HL-60 (cell line): ENCODE measurements around the gene NTMT2.

Experiments
- DNase-seq, 2 experiments: peaks; one replicate each; pipeline ENCODE4 v3.0.0-alpha.2; 2010 to 2020; ENCODE audit warnings: low read depth in 1 of 2, low spot score in 1 of 2
- H3K27ac ChIP-seq: fragments of 250-450 bp; sonication (Bioruptor Pico); replicated peaks from 2 replicates; pipeline ENCODE4 v1.5.1; 2020; ENCODE audit warnings: mild to moderate bottlenecking, moderate library complexity
- H3K27me3 ChIP-seq: fragments of 250-450 bp; sonication (Bioruptor Pico); 2 replicates; pipeline ENCODE4 v1.5.1; 2021; ENCODE audit warnings: mild to moderate bottlenecking, moderate library complexity; ENCODE audit not compliant: insufficient read depth, poor library complexity, severe bottlenecking
- H3K4me3 ChIP-seq: replicated peaks from 2 replicates; pipeline ENCODE4 v1.5.1; 2011; ENCODE audit warnings: mild to moderate bottlenecking, control low read depth, low read length; ENCODE audit not compliant: insufficient read depth
- CTCF ChIP-seq: IDR thresholded peaks from one replicate; pipeline ENCODE4 v1.5.1; 2011; ENCODE audit warnings: low read length, control low read depth, inconsistent platforms; ENCODE audit not compliant: insufficient read depth
- GABPA ChIP-seq: IDR thresholded peaks from 2 replicates; pipeline ENCODE4 v1.6.1; 2012; ENCODE audit warnings: low read depth
- POLR2AphosphoS5 ChIP-seq: IDR thresholded peaks from 2 replicates; pipeline ENCODE4 v1.6.1; 2012; ENCODE audit warnings: low read depth
- REST ChIP-seq: IDR thresholded peaks from 2 replicates; pipeline ENCODE4 v1.6.1; 2012; ENCODE audit warnings: low read depth; ENCODE audit not compliant: insufficient replicate concordance
- SPI1 ChIP-seq: IDR thresholded peaks from 2 replicates; pipeline ENCODE4 v1.6.1; 2012; ENCODE audit warnings: low read depth, mild to moderate bottlenecking, borderline replicate concordance

Gene NTMT2

GRCh38 chr1:170125269-170125668 lies 20.5 kb upstream of the NTMT2 start:
- H3K27me3 ChIP-seq = no peaks in the 10 kb centered on the region
- H3K4me3 ChIP-seq = no peak overlapping the region
- TF ChIP-seq REST = no peak
- no peak for TF ChIP-seq SPI1
- TF ChIP-seq GABPA = no peak
- no peak for TF ChIP-seq POLR2AphosphoS5
- no peak for TF ChIP-seq CTCF
- DNase-seq = no peak
- no peak overlapping the region for H3K27ac ChIP-seq

- DNase-seq = no peak
Measured at GRCh38 chr1:170126696-170127095, 19.1 kb upstream of the NTMT2 start.

GRCh38 chr1:170131450-170131849 lies 14.3 kb upstream of the NTMT2 start:
- TF ChIP-seq CTCF (no peak), GABPA (no peak), REST (no peak), SPI1 (no peak), POLR2AphosphoS5 (no peak)
- Histone ChIP-seq H3K27me3 (no peaks in the 10 kb centered on the region), H3K4me3 (no peak overlapping the region), H3K27ac (no peak overlapping the region)
- no peak for DNase-seq

More at GRCh38 chr1:170126696-170127095, 19.1 kb upstream of the NTMT2 start:
- no peaks in the 10 kb centered on the region for H3K27me3 ChIP-seq
- H3K27ac ChIP-seq = no peak overlapping the region
- no peak overlapping the region for H3K4me3 ChIP-seq
- TF ChIP-seq POLR2AphosphoS5 = no peak
- TF ChIP-seq SPI1 = no peak
- no peak for TF ChIP-seq GABPA
- no peak for TF ChIP-seq CTCF
- TF ChIP-seq REST = no peak
